OCI-LY3 (cell line): Measurements from ENCODE around the gene SHLD1.
"Not testable (repeated sequence)": the region's sequence is repeated elsewhere in the genome, so short reads cannot be mapped to it uniquely, and the experiment has no call there.

Experiments used
- H2AFZ ChIP-seq: fragments of 200-600, 300-600 bp; shearing (Covaris generic); 2 replicates; pipeline ENCODE4 v1.6.0; 2014; ENCODE audit warnings: antibody characterized with exemption, low read depth, low read length
- H3K27ac ChIP-seq: fragments of 200-600, 300-600 bp; sonication (generic); 2 replicates; pipeline ENCODE4 v1.5.1; 2014; ENCODE audit warnings: mild to moderate bottlenecking, low read length, moderate library complexity, mixed read lengths
- H3K27me3 ChIP-seq: fragments of 200-600, 300-600 bp; sonication (generic); 2 replicates; pipeline ENCODE4 v1.6.1; 2014; ENCODE audit warnings: low read depth, low read length, mixed read lengths
- H3K36me3 ChIP-seq: fragments of 200-600, 300-600 bp; sonication (generic); replicated peaks from 2 replicates; pipeline ENCODE3; 2014; ENCODE audit warnings: low read depth, low read length, mixed read lengths
- H3K4me1 ChIP-seq: fragments of 300-600, 200-600 bp; sonication (generic); 2 replicates; pipeline ENCODE4 v1.6.1; 2014; ENCODE audit warnings: low read length, mixed read lengths
- H3K4me2 ChIP-seq: fragments of 200-600, 300-600 bp; sonication (generic); 2 replicates; pipeline ENCODE4 v1.6.1; 2014; ENCODE audit warnings: low read length, mixed read lengths
- H3K4me3 ChIP-seq: fragments of 300-600, 200-600 bp; sonication (generic); 2 replicates; pipeline ENCODE4 v1.5.1; 2014; ENCODE audit warnings: antibody characterized with exemption, mild to moderate bottlenecking, low read length, moderate library complexity
- H3K79me2 ChIP-seq: fragments of 300-600, 200-600 bp; shearing (Covaris generic); 2 replicates; pipeline ENCODE4 v1.6.1; 2014; ENCODE audit warnings: mild to moderate bottlenecking, low read length, mixed read lengths
- H3K9ac ChIP-seq: fragments of 300-600, 200-600 bp; shearing (Covaris generic); 2 replicates; pipeline ENCODE4 v1.6.0; 2014; ENCODE audit warnings: mild to moderate bottlenecking, low read length, moderate library complexity
- H3K9me3 ChIP-seq: fragments of 200-600, 300-600 bp; shearing (Covaris generic); 2 replicates; pipeline ENCODE4 v1.6.1; 2014; ENCODE audit warnings: low read length, mixed read lengths; ENCODE audit not compliant: insufficient read depth
- H4K20me1 ChIP-seq: fragments of 200-600, 300-600 bp; sonication (generic); 2 replicates; pipeline ENCODE4 v1.6.1; 2016; ENCODE audit warnings: low read length, mixed read lengths; ENCODE audit not compliant: insufficient read depth
- CTCF ChIP-seq: fragments of 200-600, 300-600 bp; sonication (generic); IDR thresholded peaks from 2 replicates; pipeline ENCODE4 v1.5.1; 2014; ENCODE audit warnings: antibody characterized with exemption, low read length, low read depth
- EZH2phosphoT487 ChIP-seq: fragments of 200-600 bp; shearing (Covaris generic); IDR thresholded peaks from 2 replicates; pipeline ENCODE4 v1.6.1; 2018; ENCODE audit warnings: antibody characterized with exemption, mixed run types, low read depth

Gene SHLD1

GRCh38 chr20:5716953-5717352, 33.2 kb upstream of the SHLD1 start:
- H3K4me1 ChIP-seq = no peaks in the 10 kb centered on the region
- TF ChIP-seq CTCF (no peak), EZH2phosphoT487 (no peak)
- no peaks in the 10 kb centered on the region for H4K20me1 ChIP-seq
- no peaks in the 10 kb centered on the region for H3K9me3 ChIP-seq
- H3K79me2 ChIP-seq = no peaks in the 10 kb centered on the region
- no peak overlapping the region for H3K9ac ChIP-seq
- H3K4me3 ChIP-seq = no peak overlapping the region
- H3K27ac ChIP-seq = no peak overlapping the region
- H3K36me3 ChIP-seq = no peaks in the 10 kb centered on the region
- H3K27me3 ChIP-seq = peaks cover 32% of the 10 kb centered on the region
- no peak overlapping the region for H3K4me2 ChIP-seq
- H2AFZ ChIP-seq = no peak overlapping the region

- no peaks in the 10 kb centered on the region for H3K79me2 ChIP-seq
- H3K27ac ChIP-seq = no peak overlapping the region
- H3K9me3 ChIP-seq = no peaks in the 10 kb centered on the region
- no peak for TF ChIP-seq EZH2phosphoT487
- TF ChIP-seq CTCF = no peak
- H3K4me1 ChIP-seq = no peaks in the 10 kb centered on the region
- H4K20me1 ChIP-seq = no peaks in the 10 kb centered on the region
- peaks cover 21% of the 10 kb centered on the region for H3K27me3 ChIP-seq
- H3K9ac ChIP-seq = no peak overlapping the region
- no peak overlapping the region for H3K4me3 ChIP-seq
- H3K4me2 ChIP-seq = no peak overlapping the region
- H2AFZ ChIP-seq = no peak overlapping the region
- no peaks in the 10 kb centered on the region for H3K36me3 ChIP-seq
Measured at GRCh38 chr20:5718896-5719595, 31.2 kb upstream of the SHLD1 start.

- no peaks in the 10 kb centered on the region for H3K79me2 ChIP-seq
- H3K9me3 ChIP-seq = no peaks in the 10 kb centered on the region
- H3K4me2 ChIP-seq = no peak overlapping the region
- no peak for TF ChIP-seq CTCF
- TF ChIP-seq EZH2phosphoT487 = no peak
- H3K36me3 ChIP-seq = no peaks in the 10 kb centered on the region
- no peak overlapping the region for H3K27ac ChIP-seq
- H4K20me1 ChIP-seq = no peaks in the 10 kb centered on the region
- H3K9ac ChIP-seq = no peak overlapping the region
- H3K27me3 ChIP-seq = peaks cover 19% of the 10 kb centered on the region
- no peaks in the 10 kb centered on the region for H3K4me1 ChIP-seq
- no peak overlapping the region for H3K4me3 ChIP-seq
- no peak overlapping the region for H2AFZ ChIP-seq
Measured at GRCh38 chr20:5719861-5720403, 30.3 kb upstream of the SHLD1 start.

GRCh38 chr20:5720696-5721095, 29.5 kb upstream of the SHLD1 start:
- peaks cover 19% of the 10 kb centered on the region for H3K27me3 ChIP-seq
- TF ChIP-seq EZH2phosphoT487 (no peak), CTCF (no peak)
- H4K20me1 ChIP-seq = no peaks in the 10 kb centered on the region
- H3K9me3 ChIP-seq = no peaks in the 10 kb centered on the region
- H3K27ac ChIP-seq = no peak overlapping the region
- H3K36me3 ChIP-seq = no peaks in the 10 kb centered on the region
- H3K4me2 ChIP-seq = no peak overlapping the region
- no peak overlapping the region for H3K4me3 ChIP-seq
- no peak overlapping the region for H3K9ac ChIP-seq
- H3K4me1 ChIP-seq = no peaks in the 10 kb centered on the region
- no peak overlapping the region for H2AFZ ChIP-seq
- H3K79me2 ChIP-seq = no peaks in the 10 kb centered on the region

- H3K27me3 ChIP-seq = peaks cover 19% of the 10 kb centered on the region
- not testable (repeated sequence) for H3K9me3 ChIP-seq, H3K36me3 ChIP-seq, H4K20me1 ChIP-seq, H3K4me3 ChIP-seq, H3K4me1 ChIP-seq, H2AFZ ChIP-seq, H3K79me2 ChIP-seq, H3K4me2 ChIP-seq, H3K9ac ChIP-seq, H3K27ac ChIP-seq
Measured at GRCh38 chr20:5721356-5721755, 28.8 kb upstream of the SHLD1 start.
